Activated naive CD4-positive, alpha-beta T cell treated with anti-CD3 and anti-CD28 coated beads, Interleukin-2, amount 50 U/mL, for 72 hours (primary cell): ENCODE measurements around the gene OPN1SW. TPM values are rescaled to one million over a fixed set of nuclear protein-coding genes. Genes with fewer than 3 reads are reported as not detected.

Source experiments
- ATAC-seq, 2 donors: fragments of 150-1000 bp; cut with Tn5 transposase; 2 replicates each; pipeline ENCODE4 v1.10.0; 2021; ENCODE audit warnings: mild to moderate bottlenecking in 2 of 2, moderate library complexity in 2 of 2
- DNase-seq, 2 donors: peaks; one replicate each; pipeline ENCODE4 v3.0.0; 2021 to 2022; ENCODE audit warnings: low spot score in 2 of 2
- H3K27ac Mint-ChIP-seq, 2 donors: one replicate each; pipeline ENCODE4 v1.8.0; 2022; ENCODE audit warnings: mild to moderate bottlenecking in 2 of 2, mixed read lengths in 2 of 2
- H3K36me3 Mint-ChIP-seq, 2 donors: one replicate each; pipeline ENCODE4 v1.8.0; 2022; ENCODE audit warnings: mixed read lengths in 2 of 2
- H3K9me3 Mint-ChIP-seq, 2 donors: one replicate each; pipeline ENCODE4 v1.8.0; 2022; ENCODE audit warnings: mixed read lengths in 2 of 2
- total RNA-seq, 2 donors: library from RNA; stranded (reverse); gene quantifications; one replicate each; pipeline ENCODE4 v1.2.3, GENCODE V29; 2022

The OPN1SW gene
- total RNA-seq, 2 donors from 2014 or later: not detected

DNA sequence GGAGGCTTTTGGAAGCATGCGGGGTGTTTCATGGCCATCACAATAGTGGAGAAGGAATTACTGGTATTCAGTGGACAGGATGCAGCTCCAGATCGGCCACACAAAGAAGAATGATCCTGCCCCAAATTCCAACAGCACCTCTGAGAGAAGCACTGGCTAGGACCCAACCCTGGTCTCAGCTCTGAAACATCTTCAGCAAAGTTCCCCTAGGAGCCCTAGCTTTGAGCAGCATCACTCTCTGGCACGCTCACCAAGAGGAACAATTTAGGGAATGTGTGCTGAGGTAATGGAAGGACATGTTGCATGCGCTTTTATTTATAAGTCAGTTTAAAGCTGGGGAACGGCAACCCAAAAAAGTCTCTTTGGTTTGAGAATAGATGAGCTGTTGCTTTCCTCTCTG, 5.5 kb upstream of the OPN1SW start:
- peaks cover 0 to 15% of the 10 kb centered on the region in 2 donors for H3K36me3 Mint-ChIP-seq
- peaks cover 8 to 12% of the 10 kb centered on the region in 2 donors for H3K9me3 Mint-ChIP-seq
- DNase-seq (no peak), ATAC-seq (no peak)
- no peak overlapping the region for H3K27ac Mint-ChIP-seq

DNA sequence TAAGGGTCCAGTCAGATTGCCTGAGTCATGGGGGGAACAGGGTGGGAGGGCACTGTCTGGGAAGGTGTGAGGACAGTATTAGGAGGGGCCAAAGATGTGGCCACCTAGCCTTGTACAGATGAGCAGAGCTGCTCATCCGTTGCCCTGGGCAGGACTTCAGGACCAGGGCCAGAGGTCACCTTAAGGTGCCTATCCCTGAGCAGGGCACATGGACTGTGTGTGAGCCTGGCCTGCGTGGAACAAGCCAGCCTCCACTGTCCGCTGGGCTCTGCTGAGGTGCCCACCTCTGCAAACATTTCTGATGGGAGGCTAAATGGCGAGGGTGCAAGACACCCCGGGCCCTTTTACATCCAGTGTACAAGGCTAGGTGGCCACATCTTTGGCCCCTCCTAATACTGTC, 3.4 kb upstream of the OPN1SW start:
- no peak overlapping the region for H3K27ac Mint-ChIP-seq
- DNase-seq (no peak), ATAC-seq (no peak)
- H3K36me3 Mint-ChIP-seq: peaks cover 9 to 34% of the 10 kb centered on the region in 2 donors
- peaks cover 8 to 12% of the 10 kb centered on the region in 2 donors for H3K9me3 Mint-ChIP-seq

DNA sequence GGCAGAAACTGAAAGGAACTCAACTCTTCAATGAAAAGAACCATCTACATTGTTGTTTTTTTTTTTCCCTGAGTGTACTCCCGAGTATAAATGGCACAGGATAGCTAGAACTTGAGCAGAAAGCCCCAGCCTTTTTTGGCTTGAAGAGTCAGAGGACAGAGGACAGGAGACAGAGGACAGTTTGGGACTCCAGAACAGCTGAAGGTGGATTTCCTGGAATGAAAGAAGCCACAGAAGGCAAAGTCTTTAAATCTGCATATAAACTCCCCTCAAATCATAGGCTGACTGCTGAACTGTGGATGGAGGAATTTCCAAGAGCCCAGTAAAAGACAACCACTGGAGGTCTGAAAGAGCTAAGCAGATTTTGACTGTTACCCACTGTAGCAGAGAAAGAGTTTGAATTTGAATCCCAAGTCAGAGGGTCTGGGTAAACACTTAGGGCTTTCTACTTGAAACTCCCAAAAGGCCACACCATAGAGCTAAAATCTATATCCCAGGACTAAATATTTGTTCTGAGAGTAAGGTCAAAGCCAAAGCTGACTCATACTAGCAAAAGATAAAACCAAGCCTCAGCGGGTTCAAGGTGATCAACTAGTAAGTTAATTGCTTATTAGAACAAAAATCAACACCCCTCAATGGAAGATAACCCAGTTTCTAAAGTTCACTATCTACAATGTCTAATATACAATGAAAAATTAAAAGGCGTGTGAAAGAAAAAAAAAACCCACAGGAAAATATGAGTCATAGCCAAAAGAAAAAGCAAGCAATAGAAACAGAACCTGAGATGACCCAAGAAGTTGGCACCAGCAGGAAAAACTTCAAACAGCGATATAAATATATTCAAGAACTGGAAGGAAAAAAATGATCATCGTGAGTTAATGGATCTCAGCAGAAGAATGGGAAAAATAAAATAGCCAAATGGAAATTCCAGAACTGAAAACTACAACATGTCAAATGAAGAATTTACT, 1.8 kb upstream of the OPN1SW start:
- DNase-seq (no peak), ATAC-seq (peak in 1 of 2 donors; percentile 22)
- Mint-ChIP-seq H3K9me3 (peaks cover 8 to 12% of the 10 kb centered on the region in 2 donors), H3K27ac (peak overlapping the region; percentile 15 to 85), H3K36me3 (peaks cover 15 to 45% of the 10 kb centered on the region in 2 donors)

DNA sequence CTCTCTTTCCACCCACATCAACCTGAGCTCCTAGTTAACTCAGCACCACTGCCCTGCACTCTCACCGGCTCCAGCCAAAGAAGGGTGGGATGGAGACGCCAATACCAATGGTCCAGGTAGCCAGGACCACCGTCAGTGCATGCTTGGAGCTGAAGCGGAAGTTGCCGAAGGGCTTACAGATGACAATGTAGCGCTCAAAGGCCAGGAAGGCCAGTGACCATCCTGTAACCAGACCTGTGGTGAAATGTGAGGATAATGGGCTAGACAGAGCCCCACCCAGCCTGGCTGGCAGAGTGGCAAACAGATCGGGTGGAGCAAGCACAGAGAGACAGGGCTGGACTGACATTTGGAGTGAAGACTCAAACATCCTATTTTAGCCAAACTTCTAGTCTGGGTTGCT, 673 bp downstream of the OPN1SW start:
- H3K27ac Mint-ChIP-seq: no peak overlapping the region
- DNase-seq (no peak), ATAC-seq (no peak)
- peaks cover 20 to 52% of the 10 kb centered on the region in 2 donors for H3K36me3 Mint-ChIP-seq
- peaks cover 8 to 12% of the 10 kb centered on the region in 2 donors for H3K9me3 Mint-ChIP-seq

DNA sequence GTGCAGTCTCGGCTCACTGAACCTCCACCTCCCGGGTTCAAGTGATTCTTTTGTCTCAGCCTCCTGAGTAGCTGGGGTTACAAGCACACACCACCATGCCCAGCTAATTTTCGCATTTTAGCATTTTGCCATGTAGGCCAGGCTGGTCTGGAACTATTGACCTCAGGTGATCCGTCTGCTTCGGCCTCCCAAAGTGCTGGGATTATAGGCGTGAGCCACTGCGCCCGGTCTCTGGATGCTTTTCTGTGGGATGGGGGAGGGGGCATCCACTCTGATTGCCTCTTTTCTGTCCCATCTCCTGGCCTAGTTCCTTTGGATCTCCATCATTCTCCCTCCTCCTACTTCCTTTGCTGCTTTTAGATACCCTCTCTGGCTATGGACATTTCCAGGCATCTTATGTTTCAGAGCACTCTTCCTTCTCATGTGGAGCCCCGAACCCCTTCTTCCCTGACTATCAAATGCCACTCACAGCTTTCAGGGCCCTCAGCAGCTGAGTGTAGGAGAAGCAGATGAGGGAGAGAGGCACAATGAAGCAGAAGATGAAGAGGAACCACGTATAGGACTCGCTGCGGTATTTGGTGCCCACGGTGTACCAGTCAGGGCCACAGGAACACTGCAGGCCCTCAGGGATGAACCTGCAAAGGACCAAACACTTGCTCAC, 1.4 kb downstream of the OPN1SW start:
- Mint-ChIP-seq H3K9me3 (peaks cover 8 to 12% of the 10 kb centered on the region in 2 donors), H3K27ac (no peak overlapping the region), H3K36me3 (peaks cover 21 to 55% of the 10 kb centered on the region in 2 donors)
- no peak for DNase-seq
- no peak for ATAC-seq

DNA sequence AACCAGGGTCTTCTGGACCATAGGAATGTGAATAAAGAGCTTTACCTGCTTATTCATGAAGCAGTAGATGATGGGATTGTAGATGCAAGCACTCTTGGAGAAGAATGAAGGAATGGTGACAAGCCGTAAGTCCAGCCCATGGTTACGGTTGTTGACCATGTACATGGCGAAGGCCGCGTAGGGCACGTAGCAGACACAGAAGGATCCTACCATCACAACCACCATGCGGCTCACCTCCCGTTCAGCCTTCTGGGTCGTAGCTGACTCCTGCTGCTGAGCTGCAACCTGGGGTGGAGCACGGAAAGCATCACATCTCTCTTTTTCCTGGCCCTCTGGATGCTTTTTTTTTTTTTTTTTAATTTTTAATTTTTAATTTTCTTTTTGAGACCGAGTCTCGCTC, 2.0 kb downstream of the OPN1SW start:
- no peak overlapping the region for H3K27ac Mint-ChIP-seq
- peaks cover 8 to 12% of the 10 kb centered on the region in 2 donors for H3K9me3 Mint-ChIP-seq
- DNase-seq: no peak
- H3K36me3 Mint-ChIP-seq: peaks cover 25 to 60% of the 10 kb centered on the region in 2 donors
- no peak for ATAC-seq

DNA sequence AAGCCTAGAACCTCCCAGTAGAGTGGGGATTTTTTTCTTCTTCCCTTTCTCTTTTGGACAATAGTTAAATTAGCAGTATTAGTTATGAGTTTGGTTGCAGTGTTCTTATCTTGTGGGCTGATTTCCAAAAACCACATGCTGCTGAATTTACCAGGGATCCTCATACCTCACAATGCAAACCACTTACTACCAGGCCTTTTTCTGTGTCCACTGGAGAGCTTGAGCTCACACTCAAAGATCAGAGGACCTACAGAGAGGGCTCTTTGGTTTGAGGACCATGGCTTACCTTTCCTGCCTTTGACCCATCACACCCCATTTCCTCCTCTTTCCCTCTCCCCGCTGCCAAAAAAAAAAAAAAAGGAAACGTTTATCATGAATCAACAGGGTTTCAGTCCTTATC, 5.4 kb downstream of the OPN1SW start:
- Mint-ChIP-seq H3K9me3 (no peaks in the 10 kb centered on the region), H3K36me3 (peaks cover 35 to 47% of the 10 kb centered on the region in 2 donors), H3K27ac (no peak overlapping the region)
- no peak for DNase-seq
- no peak for ATAC-seq

DNA sequence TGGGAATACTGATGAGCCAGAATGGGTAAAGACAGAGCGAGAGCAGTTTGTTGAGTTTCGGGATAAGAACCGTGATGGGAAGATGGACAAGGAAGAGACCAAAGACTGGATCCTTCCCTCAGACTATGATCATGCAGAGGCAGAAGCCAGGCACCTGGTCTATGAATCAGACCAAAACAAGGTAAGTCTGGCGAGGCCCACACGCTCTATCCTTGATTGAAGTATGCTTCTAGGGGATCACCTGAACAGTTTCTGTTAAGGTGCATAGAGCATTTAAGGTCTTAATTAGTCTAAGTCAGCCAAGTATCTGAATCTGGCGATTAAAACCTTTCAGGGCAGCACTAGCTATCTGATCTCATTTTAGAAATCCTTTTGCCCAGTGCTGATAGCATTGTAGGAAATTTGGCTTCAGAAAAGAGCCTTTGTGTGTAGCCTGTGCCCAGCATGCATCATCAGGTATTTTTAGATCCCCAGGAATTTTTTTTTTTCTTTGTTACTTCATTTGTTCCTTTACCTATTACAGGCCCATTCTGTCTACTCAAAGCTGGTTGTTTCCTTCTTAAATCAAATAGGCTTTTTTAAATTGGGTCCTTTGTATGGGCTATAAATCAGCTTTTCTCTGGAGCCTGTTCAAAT, 8.0 kb downstream of the OPN1SW start:
- H3K36me3 Mint-ChIP-seq: peaks cover 22 to 23% of the 10 kb centered on the region in 2 donors
- H3K9me3 Mint-ChIP-seq: no peaks in the 10 kb centered on the region
- ATAC-seq (no peak), DNase-seq (no peak)
- peak overlapping the region in 1 of 2 donors; percentile 16 for H3K27ac Mint-ChIP-seq

DNA sequence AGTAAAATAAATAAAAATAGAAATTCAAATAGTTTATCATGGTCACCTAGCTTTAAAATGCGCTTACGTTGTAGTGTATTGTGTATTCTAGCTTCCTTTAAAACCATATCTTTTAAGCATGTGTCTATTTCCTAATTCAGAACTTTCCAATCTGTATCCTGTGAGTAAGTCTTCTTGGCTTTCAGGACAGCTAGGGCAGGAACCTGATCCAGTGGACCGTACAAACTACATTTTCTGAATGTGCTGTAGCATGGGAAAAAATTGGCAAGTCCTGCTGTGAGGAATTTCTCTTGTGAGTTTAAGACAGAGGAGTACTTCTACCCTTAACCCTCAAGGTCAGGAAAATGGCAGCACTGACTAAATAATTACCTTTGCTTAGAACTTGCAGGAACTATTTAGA, 12.1 kb downstream of the OPN1SW start:
- Mint-ChIP-seq H3K9me3 (no peaks in the 10 kb centered on the region), H3K27ac (no peak overlapping the region), H3K36me3 (peaks cover 13 to 16% of the 10 kb centered on the region in 2 donors)
- DNase-seq (no peak), ATAC-seq (no peak)

DNA sequence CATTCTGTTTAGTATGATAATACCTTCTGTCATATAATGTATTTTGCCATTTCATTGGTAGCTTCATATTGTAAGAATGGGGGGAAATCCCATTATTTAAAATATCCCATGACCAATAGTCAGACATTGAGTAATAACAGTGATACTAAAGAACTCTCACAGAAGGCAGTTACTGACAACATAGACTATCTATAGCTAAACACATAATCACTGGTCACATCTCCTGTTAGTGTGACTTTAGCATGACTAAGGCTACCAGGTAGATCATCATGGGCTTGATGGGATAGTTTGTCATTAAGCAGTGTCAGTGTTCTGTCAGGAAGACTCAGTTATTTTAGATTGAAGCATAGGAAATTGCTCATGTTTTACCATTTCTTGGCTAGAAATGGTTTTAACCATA, 16.4 kb downstream of the OPN1SW start:
- peak in 1 of 2 donors; percentile 59 for ATAC-seq
- Mint-ChIP-seq H3K27ac (no peak overlapping the region), H3K9me3 (no peaks in the 10 kb centered on the region), H3K36me3 (peaks cover 4 to 12% of the 10 kb centered on the region in 2 donors)
- DNase-seq: no peak

DNA sequence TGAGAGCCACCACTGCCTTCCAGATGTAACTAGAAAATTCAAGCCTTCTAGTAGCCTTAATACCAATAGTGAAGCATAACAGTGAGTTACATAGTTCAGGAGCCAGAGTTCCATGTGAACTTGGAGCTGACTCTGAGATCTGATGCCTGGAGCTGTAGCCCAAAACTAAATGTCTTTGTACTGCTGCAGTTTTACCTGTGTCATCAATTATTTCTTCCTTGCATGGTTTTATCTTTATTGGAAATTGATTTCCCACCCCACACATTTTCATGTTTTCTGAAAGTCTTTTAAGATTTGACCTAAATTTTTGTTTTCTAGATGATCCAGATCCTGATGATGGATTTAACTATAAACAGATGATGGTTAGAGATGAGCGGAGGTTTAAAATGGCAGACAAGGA, 17.0 kb downstream of the OPN1SW start:
- H3K36me3 Mint-ChIP-seq: peaks cover 4 to 17% of the 10 kb centered on the region in 2 donors
- ATAC-seq: no peak
- H3K9me3 Mint-ChIP-seq: no peaks in the 10 kb centered on the region

DNA sequence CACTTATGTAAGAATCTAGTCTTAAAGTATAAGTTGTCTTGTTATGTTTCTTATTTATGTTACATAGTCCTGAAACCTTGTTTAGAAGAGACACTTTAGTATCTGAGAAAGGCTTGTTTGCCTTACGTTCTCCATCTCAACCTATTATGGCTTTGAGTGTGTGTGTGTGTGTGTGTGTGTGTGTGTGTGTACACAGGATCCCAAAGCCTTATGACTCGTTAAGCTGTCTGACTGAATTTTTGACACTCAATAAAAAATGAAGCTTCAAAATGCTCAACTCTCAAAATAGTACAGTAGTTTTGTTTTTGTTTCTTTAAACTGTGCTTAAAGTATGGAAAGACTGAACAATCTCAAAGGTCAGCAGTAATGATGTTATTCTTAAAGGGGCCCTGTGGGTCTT, 18.4 kb downstream of the OPN1SW start:
- no peak for ATAC-seq
- peaks cover 9 to 21% of the 10 kb centered on the region in 2 donors for H3K36me3 Mint-ChIP-seq
- no peaks in the 10 kb centered on the region for H3K9me3 Mint-ChIP-seq
- no peak for DNase-seq
- H3K27ac Mint-ChIP-seq: no peak overlapping the region

More for the DNA sequence above, 17.0 kb downstream of the OPN1SW start:
- no peak for DNase-seq
- H3K27ac Mint-ChIP-seq: no peak overlapping the region

DNA sequence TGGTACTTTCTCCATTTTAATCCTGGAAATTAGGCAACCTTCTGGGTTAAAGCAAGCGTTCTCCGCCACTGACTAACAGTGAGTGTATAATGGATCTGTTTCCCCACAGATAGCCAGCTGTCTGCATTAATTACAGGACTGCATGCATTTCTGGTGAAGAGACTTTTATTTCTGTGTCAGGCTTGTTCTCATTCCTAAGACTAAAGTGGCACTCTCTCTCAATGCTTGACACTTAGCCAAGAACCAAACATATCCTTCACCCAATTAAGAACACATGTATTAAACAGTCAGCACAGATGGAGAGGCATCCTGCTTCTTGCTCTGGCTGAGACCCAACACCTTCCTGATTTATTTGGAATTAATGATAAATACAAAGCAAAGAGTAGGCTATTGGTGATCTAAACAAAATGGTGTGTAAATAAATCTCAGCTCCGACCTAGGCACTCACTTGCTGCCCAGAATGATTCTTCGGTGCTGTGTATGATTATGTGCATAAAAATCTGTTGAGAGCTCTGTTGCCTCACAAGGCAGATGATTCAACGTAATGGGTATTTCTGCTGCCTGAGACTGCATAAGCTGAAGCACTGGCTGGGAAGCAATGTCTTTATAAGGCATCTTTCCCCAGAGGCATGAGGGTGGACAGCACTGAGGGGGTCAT, 19.6 kb downstream of the OPN1SW start:
- DNase-seq (no peak), ATAC-seq (no peak)
- Mint-ChIP-seq H3K27ac (no peak overlapping the region), H3K36me3 (peaks cover 9 to 17% of the 10 kb centered on the region in 2 donors), H3K9me3 (no peaks in the 10 kb centered on the region)

DNA sequence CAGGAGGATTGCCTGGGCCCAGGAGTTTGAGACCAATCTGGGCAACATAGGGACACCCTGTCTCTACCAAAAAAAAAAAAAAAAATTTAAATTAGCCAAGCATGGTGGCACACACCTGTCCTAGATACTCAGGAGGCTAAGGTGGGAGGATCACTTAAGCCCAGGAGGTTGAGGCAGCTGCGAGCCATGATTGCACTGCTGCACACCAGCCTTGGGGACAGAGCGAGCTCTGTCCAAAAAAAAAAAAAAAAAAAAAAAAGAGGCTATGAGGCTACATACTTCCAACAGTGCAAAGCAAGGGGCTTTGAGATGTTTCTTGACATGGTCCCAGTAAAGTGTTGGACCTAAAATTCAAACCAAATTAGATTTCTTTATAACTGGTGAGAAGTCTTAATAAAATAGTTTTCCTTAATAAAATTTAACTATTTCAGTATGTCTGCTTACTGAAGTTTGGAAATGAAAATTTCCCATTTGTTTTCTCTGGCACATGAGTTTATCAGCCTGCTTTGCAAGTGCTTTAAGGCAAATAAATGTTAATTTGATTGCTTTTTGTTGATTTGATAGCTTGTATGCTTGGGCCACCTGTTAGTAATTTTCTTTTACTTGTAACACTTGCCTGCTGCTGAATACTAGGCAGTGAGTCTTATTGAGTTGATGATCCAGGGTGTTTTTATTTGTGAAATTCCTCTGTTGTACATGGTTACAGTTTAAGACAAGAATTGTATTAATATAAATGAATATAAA, 20.3 kb downstream of the OPN1SW start:
- no peaks in the 10 kb centered on the region for H3K9me3 Mint-ChIP-seq
- H3K27ac Mint-ChIP-seq: no peak overlapping the region
- ATAC-seq (no peak), DNase-seq (no peak)
- H3K36me3 Mint-ChIP-seq: peaks cover 9 to 17% of the 10 kb centered on the region in 2 donors

DNA sequence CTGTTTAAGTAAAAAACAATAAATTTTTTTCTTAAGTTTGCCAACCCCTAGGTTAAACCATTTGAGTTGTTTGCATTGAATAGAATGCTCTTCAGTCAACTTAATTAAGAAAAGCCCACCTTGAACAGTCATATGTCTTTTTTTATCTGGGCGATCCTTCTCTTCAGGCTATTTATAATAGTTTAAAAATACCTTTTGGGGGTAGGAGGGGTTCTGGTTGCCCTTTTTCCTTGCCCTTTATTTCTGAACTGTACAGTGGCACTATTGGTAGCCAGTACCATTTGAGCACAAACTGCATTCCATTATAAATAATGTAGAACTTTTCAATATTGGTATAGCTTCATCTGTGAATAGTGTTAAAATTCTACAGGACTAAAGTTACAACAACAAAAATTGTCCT, 23.3 kb downstream of the OPN1SW start:
- Mint-ChIP-seq H3K9me3 (no peaks in the 10 kb centered on the region), H3K27ac (no peak overlapping the region), H3K36me3 (peaks cover 9 to 21% of the 10 kb centered on the region in 2 donors)
- DNase-seq: no peak
- ATAC-seq: no peak
